B cell (primary cell): ENCODE results near the gene LRRC61. TPM values are rescaled to one million over a fixed set of nuclear protein-coding genes. Genes with fewer than 3 reads are reported as not detected.

Source experiments
- ATAC-seq: fragments of 200-7000 bp; cut with Tn5 transposase; one replicate; pipeline ENCODE4 v1.10.0; 2021; ENCODE audit warnings: low read depth, mild to moderate bottlenecking, moderate number of reproducible peaks, moderate library complexity
- CTCF ChIA-PET: fragments of 350-600 bp; sonication (Branson Sonifier 250); formaldehyde crosslinking; loops from one replicate; lab custom pipeline; 2021; ENCODE audit warnings: antibody characterized with exemption, inconsistent platforms; lab: Charles Lee
- POLR2A ChIA-PET: fragments of 350-600 bp; sonication (Branson Sonifier 250); formaldehyde crosslinking; loops from one replicate; lab custom pipeline; 2021; ENCODE audit warnings: antibody characterized with exemption; lab: Charles Lee
- DNase-seq: peaks from one replicate; pipeline ENCODE4 v3.0.0; 2013
- H2AFZ ChIP-seq: 2 replicates; pipeline ENCODE4 v1.6.1; 2012; ENCODE audit warnings: mild to moderate bottlenecking, low read depth, low read length; ENCODE audit not compliant: insufficient read depth, poor library complexity, severe bottlenecking
- H3K27ac ChIP-seq, 2 donors: 1 replicate in 1 of 2; 2 replicates in 1 of 2; pipeline ENCODE4 v1.5.1; 2012 to 2013; ENCODE audit warnings: low read length in 2 of 2, mild to moderate bottlenecking in 2 of 2, moderate library complexity in 1 of 2
- H3K27me3 ChIP-seq, 4 experiments: fragments of 200-600 bp in 1 of 4; sonication (generic) in 1 of 4; replicated peaks in 1 of 4; 1 replicate in 2 of 4; 2 replicates in 2 of 4; pipeline versions ENCODE4 v1.6.1 to v1.7.0; 2013 to 2016; ENCODE audit warnings: low read length in 3 of 4, mild to moderate bottlenecking in 2 of 4, mixed read lengths in 1 of 4, moderate library complexity in 1 of 4; ENCODE audit not compliant: insufficient read depth in 4 of 4, control insufficient read depth in 3 of 4; ENCODE audit errors: control extremely low read depth in 1 of 4
- H3K36me3 ChIP-seq, 2 experiments: replicated peaks in 1 of 2; 1 replicate in 1 of 2; 2 replicates in 1 of 2; pipeline versions ENCODE4 v1.6.1 to v1.7.1; 2013; ENCODE audit warnings: low read length in 1 of 2; ENCODE audit not compliant: insufficient read depth in 2 of 2, control insufficient read depth in 1 of 2; ENCODE audit errors: control extremely low read depth in 1 of 2, extremely low read depth in 1 of 2
- H3K4me1 ChIP-seq, 2 donors: fragments of 200-600 bp in 1 of 2; sonication (generic) in 1 of 2; 1 replicate in 1 of 2; 2 replicates in 1 of 2; pipeline versions ENCODE4 v1.5.1 to v1.6.1; 2013 to 2017; ENCODE audit warnings: low read length in 2 of 2; ENCODE audit not compliant: control insufficient read depth in 2 of 2, insufficient read depth in 2 of 2
- H3K4me2 ChIP-seq: replicated peaks from 2 replicates; pipeline ENCODE3; 2012; ENCODE audit warnings: mild to moderate bottlenecking, low read depth, low read length; ENCODE audit not compliant: poor library complexity, severe bottlenecking
- H3K4me3 ChIP-seq, 5 experiments: fragments of 200-600 bp in 1 of 5; sonication (generic) in 1 of 5; 1 replicate in 3 of 5; 2 replicates in 2 of 5; pipeline versions ENCODE4 v1.5.1 to v1.7.0; 2011 to 2016; ENCODE audit warnings: low read length in 4 of 5, mild to moderate bottlenecking in 4 of 5, low read depth in 2 of 5, control low read depth in 1 of 5, moderate library complexity in 1 of 5; ENCODE audit not compliant: insufficient read depth in 1 of 5; ENCODE audit errors: control extremely low read depth in 1 of 5, extremely low read depth in 1 of 5
- H3K79me2 ChIP-seq: fragments of 200-600 bp; sonication (generic); one replicate; pipeline ENCODE4 v1.6.0; 2016; ENCODE audit warnings: low read length; ENCODE audit not compliant: control insufficient read depth, insufficient read depth
- H3K9ac ChIP-seq: fragments of 200-600 bp; sonication (generic); 2 replicates; pipeline ENCODE4 v1.6.1; 2017; ENCODE audit warnings: mild to moderate bottlenecking, low read length, moderate library complexity
- H3K9me3 ChIP-seq, 3 donors: one replicate each; pipeline versions ENCODE4 v1.6.1 to v1.7.1; 2013; ENCODE audit warnings: low read length in 2 of 3; ENCODE audit not compliant: control insufficient read depth in 2 of 3, insufficient read depth in 1 of 3; ENCODE audit errors: control extremely low read depth in 1 of 3
- H4K20me1 ChIP-seq: 2 replicates; pipeline ENCODE4 v1.6.0; 2012; ENCODE audit warnings: mild to moderate bottlenecking, low read length; ENCODE audit not compliant: insufficient read depth, control insufficient read depth, poor library complexity, severe bottlenecking
- H3K27ac Mint-ChIP-seq: one replicate; pipeline ENCODE4 v1.8.0; 2021; ENCODE audit warnings: mixed read lengths
- H3K27me3 Mint-ChIP-seq: one replicate; pipeline ENCODE4 v1.8.0; 2021; ENCODE audit warnings: mixed read lengths
- H3K4me1 Mint-ChIP-seq: one replicate; pipeline ENCODE4 v1.8.0; 2021; ENCODE audit warnings: mixed read lengths
- H3K4me3 Mint-ChIP-seq: one replicate; pipeline ENCODE4 v1.8.0; 2021; ENCODE audit warnings: mixed read lengths
- H3K9me3 Mint-ChIP-seq: one replicate; pipeline ENCODE4 v1.8.0; 2022; ENCODE audit warnings: mixed read lengths; ENCODE audit not compliant: insufficient read depth
- EZH2 ChIP-seq: IDR thresholded peaks from 2 replicates; pipeline ENCODE4 v1.6.1; 2012; ENCODE audit warnings: borderline replicate concordance, low read depth, mild to moderate bottlenecking, moderate library complexity, low read length; ENCODE audit not compliant: insufficient read depth, poor library complexity, severe bottlenecking
- WGBS: methylation state at CpG from one replicate; pipeline ENCODE4 v1.1.5; 2013; ENCODE audit warnings: missing lambda C conversion rate; ENCODE audit not compliant: insufficient coverage; 5-methylcytosine and 5-hydroxymethylcytosine counted together
- intact Hi-C: fragments of 100-400 bp; cut with micrococcal nuclease; formaldehyde crosslinking; loops from one replicate; pipeline ENCODE4 v1.10.0; 2022
- polyA plus RNA-seq: library from polyadenylated mRNA; depleted of rRNA; stranded (reverse); fragments of >200 nt; gene quantifications from 2 replicates; pipeline ENCODE4 v1.2.3, GENCODE V29; 2012
- total RNA-seq, 2 donors: library from RNA; stranded (reverse); fragments of 120-200 nt in 1 of 2; gene quantifications; 1 replicate in 1 of 2; 2 replicates in 1 of 2; pipeline versions ENCODE4 v1.2.3 to v1.2.4, GENCODE V29; 2013 to 2022
- TF ChIP-seq, protein P1 (sequence below): fragments of 200-600 bp; IDR thresholded peaks from one replicate; pipeline ENCODE4 v1.8.0; 2022; ENCODE audit warnings: antibody characterized with exemption, mild to moderate bottlenecking

LRRC61 gene
- total and polyA plus RNA-seq, 2 donors (not counting 1 experiment from before 2014, with no cell fraction given) = 12.8 to 12.9 TPM

DNA sequence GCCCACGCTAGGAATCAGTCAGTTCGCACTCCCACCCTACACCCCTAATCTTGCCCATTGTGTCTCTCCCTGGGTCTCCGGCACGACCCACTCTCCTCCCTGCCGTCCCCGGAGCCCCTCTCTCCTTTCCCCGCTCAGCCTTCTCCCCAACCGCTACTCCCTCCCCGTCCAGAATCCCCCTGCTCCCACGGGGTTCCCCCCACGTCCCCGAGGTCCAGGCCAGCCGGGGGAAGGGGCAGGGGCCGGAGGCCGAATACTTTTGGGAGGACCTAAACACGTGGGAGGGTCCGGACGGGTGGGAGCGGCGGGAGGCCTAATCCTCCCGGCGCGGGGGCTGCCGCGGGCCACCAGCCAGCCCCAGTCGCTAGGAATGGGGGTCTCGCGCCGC is 17.7 kb downstream of the LRRC61 start:
- no peaks in the 10 kb centered on the region for H4K20me1 ChIP-seq
- H3K27me3 Mint-ChIP-seq = peaks cover 35% of the 10 kb centered on the region
- ChIA-PET CTCF (no interaction called here), POLR2A (no interaction called here)
- H3K4me1 ChIP-seq = peaks cover 12 to 15% of the 10 kb centered on the region in 2 donors
- TF ChIP-seq, protein P1, sequence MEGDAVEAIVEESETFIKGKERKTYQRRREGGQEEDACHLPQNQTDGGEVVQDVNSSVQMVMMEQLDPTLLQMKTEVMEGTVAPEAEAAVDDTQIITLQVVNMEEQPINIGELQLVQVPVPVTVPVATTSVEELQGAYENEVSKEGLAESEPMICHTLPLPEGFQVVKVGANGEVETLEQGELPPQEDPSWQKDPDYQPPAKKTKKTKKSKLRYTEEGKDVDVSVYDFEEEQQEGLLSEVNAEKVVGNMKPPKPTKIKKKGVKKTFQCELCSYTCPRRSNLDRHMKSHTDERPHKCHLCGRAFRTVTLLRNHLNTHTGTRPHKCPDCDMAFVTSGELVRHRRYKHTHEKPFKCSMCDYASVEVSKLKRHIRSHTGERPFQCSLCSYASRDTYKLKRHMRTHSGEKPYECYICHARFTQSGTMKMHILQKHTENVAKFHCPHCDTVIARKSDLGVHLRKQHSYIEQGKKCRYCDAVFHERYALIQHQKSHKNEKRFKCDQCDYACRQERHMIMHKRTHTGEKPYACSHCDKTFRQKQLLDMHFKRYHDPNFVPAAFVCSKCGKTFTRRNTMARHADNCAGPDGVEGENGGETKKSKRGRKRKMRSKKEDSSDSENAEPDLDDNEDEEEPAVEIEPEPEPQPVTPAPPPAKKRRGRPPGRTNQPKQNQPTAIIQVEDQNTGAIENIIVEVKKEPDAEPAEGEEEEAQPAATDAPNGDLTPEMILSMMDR = no peak
- no peak for TF ChIP-seq EZH2
- H2AFZ ChIP-seq = no peak overlapping the region
- no peak overlapping the region for H3K27ac Mint-ChIP-seq
- H3K9me3 Mint-ChIP-seq = peaks cover 4% of the 10 kb centered on the region
- no peak overlapping the region for H3K9ac ChIP-seq
- no peak for DNase-seq
- no peak overlapping the region for H3K4me3 ChIP-seq
- H3K9me3 ChIP-seq = peaks cover 0 to 8% (median 7%) of the 10 kb centered on the region in 3 donors
- ATAC-seq = no peak
- H3K4me1 Mint-ChIP-seq = peaks cover 20% of the 10 kb centered on the region
- H3K79me2 ChIP-seq = no peaks in the 10 kb centered on the region
- intact Hi-C loops = no loop called here
- WGBS = 24% methylated on average over 29 of the region's 29 CpGs
- H3K36me3 ChIP-seq = no peaks in the 10 kb centered on the region
- H3K27ac ChIP-seq = no peak overlapping the region
- peaks cover 0 to 24% (median 10%) of the 10 kb centered on the region in 4 experiments for H3K27me3 ChIP-seq
- no peak overlapping the region for H3K4me3 Mint-ChIP-seq
- H3K4me2 ChIP-seq = peak overlapping the region; percentile 45

DNA sequence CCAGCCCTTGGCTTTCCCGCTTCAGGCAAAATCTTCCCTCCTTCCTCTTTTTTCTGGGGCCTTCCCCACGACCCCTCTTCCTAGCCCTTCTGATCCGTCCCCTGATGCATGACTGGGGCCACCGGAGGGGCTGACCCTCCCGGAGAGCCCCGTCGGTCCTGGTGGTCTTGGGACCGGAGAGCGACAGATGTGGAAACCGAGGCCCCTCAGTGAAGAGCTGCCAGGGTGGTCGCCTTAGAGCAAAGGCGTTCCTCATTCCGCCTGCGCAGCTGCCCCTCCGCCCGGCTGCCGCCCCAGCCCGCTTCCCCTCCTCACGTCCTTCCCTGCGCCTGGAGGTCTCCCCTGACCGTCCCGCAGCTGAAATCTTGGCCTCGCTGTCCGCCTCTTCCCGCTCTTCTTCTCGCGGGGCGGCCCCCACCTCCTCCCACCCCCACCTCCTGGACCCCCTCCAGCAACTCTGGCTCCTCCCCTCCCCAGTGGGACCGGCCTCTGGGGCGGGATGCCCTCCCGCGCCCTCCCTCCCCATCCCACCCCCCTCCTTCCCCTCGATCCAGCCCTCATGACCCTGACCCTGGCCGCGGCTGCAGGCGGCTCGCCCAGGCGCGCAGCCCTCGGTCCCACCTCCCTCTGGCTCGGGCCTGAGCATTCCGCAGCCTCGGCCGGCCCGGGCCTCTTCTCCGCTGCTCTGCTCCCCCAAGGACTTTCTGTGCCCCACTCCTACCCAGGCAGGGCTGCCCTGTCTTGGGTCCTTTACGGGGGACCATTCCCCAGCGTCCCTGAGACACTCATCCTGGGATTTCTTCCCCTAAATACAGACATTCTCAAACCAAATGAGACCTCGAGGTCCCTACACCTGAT is 18.3 kb downstream of the LRRC61 start, which contains the start of gene RARRES2:
RARRES2 (minus strand) TSS at position 367 of the 858 bp plus-strand sequence. CDS start 1,020 bp downstream, outside the sequence.
- H3K4me2 ChIP-seq = peak within 1 kb of the TSS; percentile 45
- H3K4me3 ChIP-seq = no peak within 1 kb of the TSS
- no peaks in the 10 kb centered on the region for H4K20me1 ChIP-seq
- Mint-ChIP-seq H3K27ac (no peak within 1 kb of the TSS), H3K4me3 (peak within 1 kb of the TSS; percentile 59), H3K27me3 (peaks cover 41% of the 10 kb centered on the region), H3K9me3 (peaks cover 4% of the 10 kb centered on the region), H3K4me1 (peaks cover 20% of the 10 kb centered on the region)
- peaks cover 0 to 8% (median 7%) of the 10 kb centered on the region in 3 donors for H3K9me3 ChIP-seq
- H3K36me3 ChIP-seq = no peaks in the 10 kb centered on the region
- no peaks in the 10 kb centered on the region for H3K79me2 ChIP-seq
- ATAC-seq (no peak), DNase-seq (no peak)
- intact Hi-C loops = no loop called here
- H2AFZ ChIP-seq = no peak within 1 kb of the TSS
- H3K4me1 ChIP-seq = peaks cover 12 to 15% of the 10 kb centered on the region in 2 donors
- H3K27me3 ChIP-seq = peaks cover 0 to 28% (median 10%) of the 10 kb centered on the region in 4 experiments
- CTCF ChIA-PET = no interaction called here
- POLR2A ChIA-PET = no interaction called here
- H3K9ac ChIP-seq = no peak within 1 kb of the TSS
- TF ChIP-seq EZH2 = no peak
- TF ChIP-seq, protein P1 = no peak
- no peak within 1 kb of the TSS for H3K27ac ChIP-seq
- WGBS = 51% methylated on average over 44 of the region's 49 CpGs
